GM23338 (cell line): ENCODE data around the gene NTM. TPM values are rescaled to one million over a fixed set of nuclear protein-coding genes. Genes with fewer than 3 reads are reported as not detected.

Experiments used
- ATAC-seq: fragments of 200-7000 bp; cut with Tn5 transposase; 3 replicates; pipeline ENCODE4 v1.9.1; 2020
- DNase-seq: peaks from one replicate; pipeline ENCODE4 v3.0.0-alpha.2; 2015; ENCODE audit warnings: low spot score
- H2AFZ ChIP-seq: fragments of 200-600 bp; sonication (generic); 2 replicates; pipeline ENCODE4 v1.8.0; 2016; ENCODE audit warnings: antibody characterized with exemption, mild to moderate bottlenecking, moderate library complexity
- H3F3A ChIP-seq: fragments of 200-600 bp; sonication (generic); replicated peaks from 2 replicates; pipeline ENCODE4 v1.8.0; 2017; ENCODE audit warnings: antibody characterized with exemption, mixed run types, low read depth
- H3K27ac ChIP-seq: fragments of 200-600 bp; sonication (generic); 2 replicates; pipeline ENCODE4 v1.6.1; 2016; ENCODE audit warnings: low read depth
- H3K27me3 ChIP-seq: fragments of 200-600 bp; sonication (generic); 2 replicates; pipeline ENCODE4 v1.8.0; 2016; ENCODE audit warnings: mild to moderate bottlenecking, mixed run types, moderate library complexity; ENCODE audit not compliant: insufficient read depth
- H3K36me3 ChIP-seq: fragments of 200-600 bp; sonication (generic); 2 replicates; pipeline ENCODE4 v1.8.0; 2016; ENCODE audit warnings: mild to moderate bottlenecking; ENCODE audit not compliant: insufficient read depth
- H3K4me1 ChIP-seq: fragments of 200-600 bp; sonication (generic); 2 replicates; pipeline ENCODE4 v1.8.0; 2016; ENCODE audit warnings: mild to moderate bottlenecking, moderate library complexity; ENCODE audit not compliant: insufficient read depth
- H3K4me2 ChIP-seq: fragments of 200-600 bp; sonication (generic); 2 replicates; pipeline ENCODE4 v1.7.1; 2017; ENCODE audit warnings: mixed run types
- H3K4me3 ChIP-seq: fragments of 200-600 bp; sonication (generic); 2 replicates; pipeline ENCODE4 v1.6.1; 2016; ENCODE audit warnings: mixed run types
- H3K79me2 ChIP-seq: fragments of 200-600 bp; sonication (generic); replicated peaks from 2 replicates; pipeline ENCODE4 v1.8.0; 2017; ENCODE audit warnings: mild to moderate bottlenecking; ENCODE audit not compliant: insufficient read depth
- H3K9me2 ChIP-seq: fragments of 200-600 bp; sonication (generic); 2 replicates; pipeline ENCODE4 v1.8.0; 2017; ENCODE audit not compliant: insufficient read depth
- H4K20me1 ChIP-seq: fragments of 200-600 bp; sonication (generic); replicated peaks from 2 replicates; pipeline ENCODE4 v1.8.0; 2017; ENCODE audit warnings: mild to moderate bottlenecking; ENCODE audit not compliant: insufficient read depth
- H3K27ac Mint-ChIP-seq: 2 replicates; pipeline ENCODE4 v1.8.0; 2020; ENCODE audit warnings: inconsistent platforms, mild to moderate bottlenecking, moderate library complexity, mixed read lengths
- H3K27me3 Mint-ChIP-seq: 3 replicates; pipeline ENCODE4 v1.8.0; 2022; ENCODE audit warnings: low read depth, mild to moderate bottlenecking, moderate library complexity, mixed read lengths, inconsistent platforms; ENCODE audit not compliant: insufficient read depth, poor library complexity
- H3K36me3 Mint-ChIP-seq: 3 replicates; pipeline ENCODE4 v1.8.0; 2021; ENCODE audit warnings: low read depth, mild to moderate bottlenecking, inconsistent platforms, moderate library complexity, mixed read lengths
- H3K4me1 Mint-ChIP-seq: 3 replicates; pipeline ENCODE4 v1.8.0; 2020; ENCODE audit warnings: mild to moderate bottlenecking, inconsistent platforms, mixed read lengths
- H3K4me3 Mint-ChIP-seq: 3 replicates; pipeline ENCODE4 v1.8.0; 2021; ENCODE audit warnings: moderate library complexity, mild to moderate bottlenecking, inconsistent platforms, mixed read lengths
- H3K9me3 Mint-ChIP-seq: 3 replicates; pipeline ENCODE4 v1.8.0; 2020; ENCODE audit warnings: moderate library complexity, mild to moderate bottlenecking, inconsistent platforms, mixed read lengths
- CREB1 ChIP-seq: fragments of 250-450 bp; sonication (Bioruptor Pico); IDR thresholded peaks from 2 replicates; pipeline ENCODE4 v1.5.0; 2020; ENCODE audit warnings: low read depth, mild to moderate bottlenecking, moderate library complexity
- EZH2 ChIP-seq: fragments of 200-600 bp; sonication (generic); IDR thresholded peaks from one replicate; pipeline ENCODE4 v1.8.0; 2017; ENCODE audit warnings: antibody characterized with exemption, mild to moderate bottlenecking, low read depth; ENCODE audit not compliant: unreplicated experiment
- EZH2phosphoT487 ChIP-seq: fragments of 200-600 bp; sonication (generic); IDR thresholded peaks from one replicate; pipeline ENCODE4 v1.8.1; 2018; ENCODE audit warnings: antibody characterized with exemption; ENCODE audit not compliant: unreplicated experiment
- JUNB ChIP-seq: IDR thresholded peaks from one replicate; pipeline ENCODE4 v1.6.1; 2016; ENCODE audit warnings: antibody characterized with exemption; ENCODE audit not compliant: unreplicated experiment
- NANOG ChIP-seq: IDR thresholded peaks from 2 replicates; pipeline ENCODE4 v1.6.1; 2016; ENCODE audit warnings: antibody characterized with exemption, borderline replicate concordance
- POLR2AphosphoS5 ChIP-seq: IDR thresholded peaks from 2 replicates; pipeline ENCODE4 v1.6.1; 2016; ENCODE audit warnings: antibody characterized with exemption, low read depth
- STAT1 ChIP-seq: IDR thresholded peaks from one replicate; pipeline ENCODE4 v1.6.1; 2016; ENCODE audit warnings: antibody characterized with exemption; ENCODE audit not compliant: unreplicated experiment
- ZNF114 ChIP-seq: fragments of 250-450 bp; sonication (Bioruptor Pico); IDR thresholded peaks from 2 replicates; pipeline ENCODE4 v1.5.0; 2020; ENCODE audit warnings: mild to moderate bottlenecking, moderate library complexity
- ZNF331 ChIP-seq: fragments of 250-450 bp; sonication (Bioruptor Pico); IDR thresholded peaks from 2 replicates; pipeline ENCODE4 v1.5.0; 2020; ENCODE audit warnings: low read depth, mild to moderate bottlenecking, moderate library complexity
- polyA plus RNA-seq: library from polyadenylated mRNA; unstranded; fragments of >200 nt; fragmentation: Nextera tagmentation; extraction: Ambion mirVana; gene quantifications from 2 replicates; pipeline ENCODE4 v1.2.1, GENCODE V29; 2016
- total RNA-seq: library from RNA; depleted of rRNA; stranded (reverse); fragments of >200 nt; shearing (Covaris generic); gene quantifications from 2 replicates; pipeline ENCODE4 v1.2.3, GENCODE V29; 2014
- TF ChIP-seq, protein P1 (sequence below), 2 experiments: fragments of 200-600 bp in 1 of 2; sonication (generic) in 1 of 2; conservative IDR thresholded peaks; 2 replicates each; pipeline versions ENCODE4 v1.5.1 to v1.6.1; 2016 to 2017; ENCODE audit warnings: antibody characterized with exemption in 2 of 2, low read depth in 2 of 2, mild to moderate bottlenecking in 2 of 2, moderate library complexity in 1 of 2
- TF ChIP-seq, protein P2 (sequence below): IDR thresholded peaks from one replicate; pipeline ENCODE4 v1.6.1; 2018; ENCODE audit warnings: antibody characterized with exemption; ENCODE audit not compliant: unreplicated experiment
- TF ChIP-seq, protein P3 (sequence below): IDR thresholded peaks from 2 replicates; pipeline ENCODE4 v1.6.1; 2016; ENCODE audit warnings: antibody characterized with exemption

Gene NTM
- total and polyA plus RNA-seq, 2 experiments from 2014 or later, result 10.6 to 14.6 TPM

DNA sequence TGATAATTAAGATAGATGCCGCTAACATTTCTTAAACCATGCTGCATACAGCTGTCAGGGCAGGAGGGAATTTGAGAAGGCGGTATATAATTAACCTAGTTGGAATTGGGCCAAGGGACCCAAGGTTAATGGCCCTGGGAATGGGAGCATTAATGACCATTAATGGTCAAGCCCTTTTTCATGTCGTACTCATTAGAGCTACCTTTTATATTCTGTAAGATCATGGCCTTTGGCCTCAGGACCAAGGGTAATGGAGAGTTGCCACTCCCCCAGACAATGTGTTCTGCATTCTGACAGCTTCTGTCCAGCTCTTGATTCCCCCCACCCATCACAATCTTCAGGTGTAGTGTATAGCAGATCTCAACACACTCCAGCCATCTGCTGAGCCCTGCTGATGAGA, 111.6 kb downstream of the NTM start:
- Mint-ChIP-seq H3K4me3 (no peak overlapping the region), H3K9me3 (no peaks in the 10 kb centered on the region), H3K36me3 (no peaks in the 10 kb centered on the region), H3K4me1 (peaks cover 10% of the 10 kb centered on the region), H3K27ac (no peak overlapping the region), H3K27me3 (no peaks in the 10 kb centered on the region)
- no peaks in the 10 kb centered on the region for H3K36me3 ChIP-seq
- ATAC-seq (no peak), DNase-seq (no peak)
- no peaks in the 10 kb centered on the region for H3K4me1 ChIP-seq
- no peak overlapping the region for H3K4me3 ChIP-seq
- H3K79me2 ChIP-seq, result no peaks in the 10 kb centered on the region
- no peaks in the 10 kb centered on the region for H3K27me3 ChIP-seq
- H3K9me2 ChIP-seq, result 0 out of 2 replicates have a peak, but pooled peaks cover 3% of the 10 kb centered on the region
- H3F3A ChIP-seq, result no peaks in the 10 kb centered on the region
- no peak for TF ChIP-seq STAT1
- no peak overlapping the region for H3K27ac ChIP-seq
- H3K4me2 ChIP-seq, result no peak overlapping the region
- H4K20me1 ChIP-seq, result 0 out of 2 replicates have a peak, but pooled peaks cover 5% of the 10 kb centered on the region
- H2AFZ ChIP-seq, result no peak overlapping the region

DNA sequence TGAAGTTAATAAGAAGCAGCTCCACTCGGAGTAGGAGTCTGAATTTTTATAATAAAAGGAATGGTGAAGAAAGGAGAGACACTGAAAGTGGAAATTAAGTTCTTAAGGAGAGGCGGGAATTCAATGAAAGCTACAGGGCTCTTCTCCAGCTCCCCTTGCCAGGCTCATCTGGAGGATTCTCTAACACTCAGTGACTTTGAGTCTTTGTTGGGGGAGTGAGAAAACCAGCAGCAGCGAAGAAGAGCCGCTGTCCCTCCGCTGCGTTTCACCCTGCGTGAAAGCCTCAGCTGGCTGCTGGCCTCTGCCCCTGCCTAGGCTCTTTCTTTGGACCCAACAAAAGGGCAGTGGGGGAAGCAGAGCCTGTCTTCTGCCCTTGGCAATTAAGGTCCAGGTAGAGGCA, 113.0 kb downstream of the NTM start:
- Mint-ChIP-seq H3K4me3 (no peak overlapping the region), H3K27ac (no peak overlapping the region)
- no peak for TF ChIP-seq JUNB
- no peak for TF ChIP-seq CREB1 (CRISPR knock-in tag)
- TF ChIP-seq, protein P1, sequence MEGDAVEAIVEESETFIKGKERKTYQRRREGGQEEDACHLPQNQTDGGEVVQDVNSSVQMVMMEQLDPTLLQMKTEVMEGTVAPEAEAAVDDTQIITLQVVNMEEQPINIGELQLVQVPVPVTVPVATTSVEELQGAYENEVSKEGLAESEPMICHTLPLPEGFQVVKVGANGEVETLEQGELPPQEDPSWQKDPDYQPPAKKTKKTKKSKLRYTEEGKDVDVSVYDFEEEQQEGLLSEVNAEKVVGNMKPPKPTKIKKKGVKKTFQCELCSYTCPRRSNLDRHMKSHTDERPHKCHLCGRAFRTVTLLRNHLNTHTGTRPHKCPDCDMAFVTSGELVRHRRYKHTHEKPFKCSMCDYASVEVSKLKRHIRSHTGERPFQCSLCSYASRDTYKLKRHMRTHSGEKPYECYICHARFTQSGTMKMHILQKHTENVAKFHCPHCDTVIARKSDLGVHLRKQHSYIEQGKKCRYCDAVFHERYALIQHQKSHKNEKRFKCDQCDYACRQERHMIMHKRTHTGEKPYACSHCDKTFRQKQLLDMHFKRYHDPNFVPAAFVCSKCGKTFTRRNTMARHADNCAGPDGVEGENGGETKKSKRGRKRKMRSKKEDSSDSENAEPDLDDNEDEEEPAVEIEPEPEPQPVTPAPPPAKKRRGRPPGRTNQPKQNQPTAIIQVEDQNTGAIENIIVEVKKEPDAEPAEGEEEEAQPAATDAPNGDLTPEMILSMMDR (conservative IDR thresholded peaks at IDR 0.05; ENCODE audit: low read depth in 2 of 2), result no peak
- TF ChIP-seq POLR2AphosphoS5, result no peak
- no peak for TF ChIP-seq EZH2phosphoT487
- TF ChIP-seq, protein P2, sequence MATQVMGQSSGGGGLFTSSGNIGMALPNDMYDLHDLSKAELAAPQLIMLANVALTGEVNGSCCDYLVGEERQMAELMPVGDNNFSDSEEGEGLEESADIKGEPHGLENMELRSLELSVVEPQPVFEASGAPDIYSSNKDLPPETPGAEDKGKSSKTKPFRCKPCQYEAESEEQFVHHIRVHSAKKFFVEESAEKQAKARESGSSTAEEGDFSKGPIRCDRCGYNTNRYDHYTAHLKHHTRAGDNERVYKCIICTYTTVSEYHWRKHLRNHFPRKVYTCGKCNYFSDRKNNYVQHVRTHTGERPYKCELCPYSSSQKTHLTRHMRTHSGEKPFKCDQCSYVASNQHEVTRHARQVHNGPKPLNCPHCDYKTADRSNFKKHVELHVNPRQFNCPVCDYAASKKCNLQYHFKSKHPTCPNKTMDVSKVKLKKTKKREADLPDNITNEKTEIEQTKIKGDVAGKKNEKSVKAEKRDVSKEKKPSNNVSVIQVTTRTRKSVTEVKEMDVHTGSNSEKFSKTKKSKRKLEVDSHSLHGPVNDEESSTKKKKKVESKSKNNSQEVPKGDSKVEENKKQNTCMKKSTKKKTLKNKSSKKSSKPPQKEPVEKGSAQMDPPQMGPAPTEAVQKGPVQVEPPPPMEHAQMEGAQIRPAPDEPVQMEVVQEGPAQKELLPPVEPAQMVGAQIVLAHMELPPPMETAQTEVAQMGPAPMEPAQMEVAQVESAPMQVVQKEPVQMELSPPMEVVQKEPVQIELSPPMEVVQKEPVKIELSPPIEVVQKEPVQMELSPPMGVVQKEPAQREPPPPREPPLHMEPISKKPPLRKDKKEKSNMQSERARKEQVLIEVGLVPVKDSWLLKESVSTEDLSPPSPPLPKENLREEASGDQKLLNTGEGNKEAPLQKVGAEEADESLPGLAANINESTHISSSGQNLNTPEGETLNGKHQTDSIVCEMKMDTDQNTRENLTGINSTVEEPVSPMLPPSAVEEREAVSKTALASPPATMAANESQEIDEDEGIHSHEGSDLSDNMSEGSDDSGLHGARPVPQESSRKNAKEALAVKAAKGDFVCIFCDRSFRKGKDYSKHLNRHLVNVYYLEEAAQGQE, result no peak
- no peak for TF ChIP-seq EZH2
- TF ChIP-seq, protein P3, sequence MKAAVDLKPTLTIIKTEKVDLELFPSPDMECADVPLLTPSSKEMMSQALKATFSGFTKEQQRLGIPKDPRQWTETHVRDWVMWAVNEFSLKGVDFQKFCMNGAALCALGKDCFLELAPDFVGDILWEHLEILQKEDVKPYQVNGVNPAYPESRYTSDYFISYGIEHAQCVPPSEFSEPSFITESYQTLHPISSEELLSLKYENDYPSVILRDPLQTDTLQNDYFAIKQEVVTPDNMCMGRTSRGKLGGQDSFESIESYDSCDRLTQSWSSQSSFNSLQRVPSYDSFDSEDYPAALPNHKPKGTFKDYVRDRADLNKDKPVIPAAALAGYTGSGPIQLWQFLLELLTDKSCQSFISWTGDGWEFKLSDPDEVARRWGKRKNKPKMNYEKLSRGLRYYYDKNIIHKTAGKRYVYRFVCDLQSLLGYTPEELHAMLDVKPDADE, result no peak
- no peak for TF ChIP-seq NANOG
- no peak for TF ChIP-seq ZNF114 (CRISPR knock-in tag)
- no peak for TF ChIP-seq ZNF331 (CRISPR knock-in tag)

More for the DNA sequence above, 113.0 kb downstream of the NTM start:
- Histone ChIP-seq H3K27ac (no peak overlapping the region), H3K4me2 (no peak overlapping the region), H4K20me1 (0 out of 2 replicates have a peak, but pooled peaks cover 5% of the 10 kb centered on the region), H3K27me3 (no peaks in the 10 kb centered on the region), H3K9me2 (no peaks in the 10 kb centered on the region), H3K36me3 (no peaks in the 10 kb centered on the region), H3K4me1 (no peaks in the 10 kb centered on the region), H3K79me2 (no peaks in the 10 kb centered on the region), H2AFZ (no peak overlapping the region), H3F3A (no peaks in the 10 kb centered on the region), H3K4me3 (no peak overlapping the region)
- H3K9me3 Mint-ChIP-seq, result no peaks in the 10 kb centered on the region
- no peaks in the 10 kb centered on the region for H3K36me3 Mint-ChIP-seq
- H3K4me1 Mint-ChIP-seq, result peaks cover 8% of the 10 kb centered on the region
- DNase-seq, result no peak
- H3K27me3 Mint-ChIP-seq, result no peaks in the 10 kb centered on the region
- ATAC-seq, result peak; percentile 52
